Stimulated activated CD4-positive, alpha-beta T cell treated with anti-CD3 and anti-CD28 coated beads, TNF-alpha, amount 100 ng/mL, for 24 hours (primary cell): ENCODE measurements around the gene ADGRA1.

Source experiments
- DNase-seq, 3 experiments: peaks; one replicate each; pipeline ENCODE4 v3.0.0-alpha.2; 2020; ENCODE audit warnings: low read depth in 3 of 3

The ADGRA1 gene

DNA sequence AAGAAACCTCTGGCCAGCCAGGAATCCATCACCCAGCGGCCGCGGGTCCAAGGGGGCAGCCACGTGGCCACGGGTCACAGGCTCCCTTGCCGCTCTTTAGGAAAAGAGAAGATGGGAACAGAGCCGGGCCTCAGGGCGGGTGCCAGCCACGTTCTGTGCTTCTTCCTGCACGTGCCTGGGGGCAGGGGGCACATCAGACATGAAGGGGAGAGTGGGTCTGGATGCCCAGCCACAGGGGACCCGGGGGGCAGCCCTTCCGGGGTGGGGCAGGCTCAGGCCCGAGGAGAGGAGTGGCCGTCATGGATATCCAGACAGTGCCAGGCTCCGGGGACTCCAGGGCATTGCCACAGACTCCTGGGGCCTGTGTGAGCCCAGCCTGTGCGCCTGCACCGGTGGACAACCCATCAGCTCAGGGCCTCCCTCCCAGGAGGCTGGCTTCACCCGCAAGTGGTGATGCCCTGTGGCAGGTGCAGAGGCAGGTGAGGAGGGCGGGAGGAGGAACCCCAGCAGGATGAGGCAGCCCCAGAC, 31.0 kb upstream of the ADGRA1 start:
- no peak for DNase-seq

DNA sequence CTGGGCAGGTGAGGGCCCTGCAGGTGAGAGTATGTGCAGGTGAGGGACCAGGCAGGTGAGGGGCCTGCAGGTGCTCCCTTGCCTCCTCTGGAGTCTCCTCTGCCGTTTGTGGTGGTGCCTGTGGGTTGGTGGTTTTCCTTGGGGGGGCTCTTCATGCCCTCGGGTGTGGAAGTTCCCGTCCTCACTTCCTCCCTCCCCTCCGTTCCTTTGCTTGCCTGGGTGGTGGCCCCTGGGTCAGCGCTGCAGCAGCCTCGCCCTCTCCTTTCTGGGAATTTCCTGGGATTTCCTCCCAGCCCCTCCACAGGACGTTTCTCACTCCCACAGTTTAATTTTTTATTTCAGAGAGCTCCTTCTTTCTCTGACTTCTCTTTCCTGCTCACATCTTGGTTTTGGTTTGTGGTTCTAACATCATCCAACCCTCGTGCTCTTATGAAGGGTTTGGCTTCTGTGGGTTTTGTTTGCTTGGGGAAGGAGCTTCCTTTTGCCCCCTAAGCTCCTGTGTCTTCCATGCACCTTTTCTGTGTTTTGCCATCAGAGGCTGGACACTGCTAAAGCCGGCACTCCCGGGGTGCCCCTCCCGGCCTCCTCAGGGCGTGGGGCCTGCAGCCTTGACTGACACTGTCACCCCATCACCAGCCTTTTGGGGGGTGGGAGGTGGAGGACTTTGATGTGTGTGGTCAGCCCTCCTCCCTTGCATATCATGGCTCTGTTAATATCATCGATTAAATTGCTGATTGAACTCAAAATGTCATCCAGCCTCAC, 29.2 kb upstream of the ADGRA1 start:
- no peak for DNase-seq

DNA sequence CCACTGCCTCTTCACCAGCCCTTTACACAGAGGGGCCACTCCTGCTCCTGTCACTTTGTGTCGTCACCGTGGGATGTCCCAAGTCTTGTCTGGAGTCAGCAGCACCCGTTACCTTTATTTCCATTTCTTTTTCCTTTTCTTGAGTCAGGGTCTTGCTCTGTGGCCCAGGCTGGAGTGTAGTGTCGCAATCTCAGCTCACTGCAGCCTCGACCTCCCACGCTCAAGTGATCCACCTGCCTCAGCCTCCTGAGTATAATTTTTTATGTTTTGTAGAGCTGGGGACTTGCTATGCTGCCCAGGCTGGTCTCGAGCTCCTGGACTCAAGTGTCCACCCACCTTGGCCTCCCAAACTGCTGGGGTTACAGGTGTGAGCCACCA, 28.6 kb upstream of the ADGRA1 start:
- no peak for DNase-seq

DNA sequence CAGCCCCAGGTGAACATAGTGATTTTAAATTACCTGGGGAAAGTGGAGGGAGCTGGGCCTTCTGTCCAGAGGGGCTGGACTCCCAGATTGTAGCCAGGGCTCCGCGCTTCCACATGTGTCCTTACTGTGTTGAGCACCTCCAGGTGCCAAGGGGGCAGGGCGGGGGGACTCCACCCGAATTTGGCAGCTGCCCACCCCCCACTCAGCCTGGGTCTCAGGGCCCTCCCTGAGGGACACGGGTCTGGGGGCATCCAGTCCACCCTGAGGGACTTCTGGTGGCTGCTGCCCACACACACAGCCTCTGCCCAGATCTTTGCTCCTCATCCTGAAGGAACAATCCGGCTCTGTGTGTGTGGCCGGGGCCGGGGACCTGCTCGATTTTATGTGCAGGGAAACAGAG, 28.2 kb upstream of the ADGRA1 start:
- no peak for DNase-seq

DNA sequence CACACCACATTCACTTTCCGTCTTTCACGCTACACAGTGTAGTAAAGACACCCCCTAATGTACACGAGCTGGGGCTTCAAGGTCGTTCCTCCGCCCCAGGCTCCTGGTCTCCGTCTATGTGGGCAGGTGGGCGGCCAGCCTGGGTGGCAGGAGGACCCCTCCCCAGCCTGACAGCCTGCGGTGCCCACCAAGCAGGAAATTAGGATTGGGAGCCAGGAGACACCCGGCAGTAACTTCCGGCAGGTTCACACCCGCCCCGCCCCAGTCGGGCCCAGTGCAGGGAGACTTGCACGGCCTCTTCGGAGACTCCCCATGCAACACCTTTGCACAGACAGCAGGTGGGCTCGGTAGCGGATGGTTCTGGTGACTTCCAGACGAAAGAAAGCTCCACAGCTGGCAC, 27.7 kb upstream of the ADGRA1 start:
- no peak for DNase-seq

DNA sequence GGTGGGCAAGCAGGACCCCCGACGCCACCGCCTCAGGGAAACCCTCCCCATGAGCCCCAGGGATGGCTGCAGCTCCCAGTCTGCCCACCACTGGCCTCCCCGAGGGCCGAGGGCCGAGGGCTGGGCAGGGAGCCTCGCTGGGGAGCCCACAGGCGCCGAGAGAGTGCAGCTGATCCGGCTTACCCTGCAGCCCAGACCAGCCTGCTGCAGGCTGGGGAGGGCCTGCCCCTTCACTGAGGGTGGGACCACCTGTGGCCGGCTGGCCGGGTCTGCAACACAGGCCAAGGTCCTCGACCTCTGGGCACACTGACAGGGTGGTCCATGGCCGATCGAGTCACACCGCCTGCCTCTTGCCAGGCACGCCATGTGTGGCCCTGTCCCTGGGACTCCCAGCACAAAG, 27.3 kb upstream of the ADGRA1 start:
- no peak for DNase-seq

DNA sequence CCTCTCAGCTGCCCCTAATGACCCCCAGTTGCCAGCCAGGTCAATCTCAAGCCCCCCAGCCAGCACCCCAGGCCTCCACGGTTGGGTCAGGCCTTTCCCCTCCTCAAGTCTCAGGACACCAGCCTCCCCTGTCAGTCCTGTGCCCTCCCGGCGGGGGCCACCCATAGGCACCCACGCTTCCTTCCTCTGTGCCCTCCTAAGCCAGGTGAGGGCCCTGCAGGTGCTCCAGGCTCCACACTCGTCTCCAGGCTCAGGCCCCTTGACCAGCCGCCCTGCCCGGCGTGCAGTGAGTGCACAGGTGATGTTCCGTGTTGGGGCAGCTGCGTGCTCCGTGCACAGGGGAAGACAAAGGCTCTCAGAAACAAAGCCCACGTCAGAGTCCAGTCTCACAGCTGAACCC, 26.8 kb upstream of the ADGRA1 start:
- DNase-seq = no peak

DNA sequence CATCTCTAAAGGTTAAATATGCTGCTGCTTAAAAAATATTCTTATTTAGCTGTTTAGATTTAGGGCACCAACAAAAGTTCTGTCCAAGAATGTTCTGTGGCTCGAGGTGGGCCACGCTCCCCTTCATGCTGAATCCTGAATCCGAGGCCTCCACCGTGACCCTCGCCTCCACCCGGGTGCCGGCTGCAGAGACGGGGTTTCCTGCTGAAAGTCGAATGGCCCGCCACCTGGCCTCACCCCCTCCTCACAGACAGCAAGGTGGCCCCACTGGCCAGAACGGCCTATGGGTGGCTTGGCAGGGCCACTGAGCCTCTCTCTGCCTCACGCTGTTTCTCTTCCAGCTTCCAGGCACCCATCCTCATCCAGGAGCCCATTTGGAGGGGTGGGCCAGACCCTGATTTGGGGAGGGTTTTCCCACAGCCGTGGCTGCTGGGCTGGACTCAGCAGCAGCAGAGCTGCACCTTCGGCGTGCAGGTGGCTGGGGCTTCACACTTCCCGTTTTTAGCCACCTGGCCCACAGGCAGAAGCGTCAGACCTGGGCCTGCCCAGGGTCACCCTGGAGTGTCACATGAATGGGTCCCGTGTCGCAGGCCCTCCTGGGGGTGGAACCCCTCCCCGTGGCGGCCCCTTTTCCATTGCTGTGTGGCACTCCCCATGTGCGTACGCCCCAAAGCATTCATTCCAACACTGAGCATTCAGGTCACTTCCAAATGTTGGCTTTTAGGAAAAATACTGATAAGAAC, 26.3 kb upstream of the ADGRA1 start:
- no peak for DNase-seq

DNA sequence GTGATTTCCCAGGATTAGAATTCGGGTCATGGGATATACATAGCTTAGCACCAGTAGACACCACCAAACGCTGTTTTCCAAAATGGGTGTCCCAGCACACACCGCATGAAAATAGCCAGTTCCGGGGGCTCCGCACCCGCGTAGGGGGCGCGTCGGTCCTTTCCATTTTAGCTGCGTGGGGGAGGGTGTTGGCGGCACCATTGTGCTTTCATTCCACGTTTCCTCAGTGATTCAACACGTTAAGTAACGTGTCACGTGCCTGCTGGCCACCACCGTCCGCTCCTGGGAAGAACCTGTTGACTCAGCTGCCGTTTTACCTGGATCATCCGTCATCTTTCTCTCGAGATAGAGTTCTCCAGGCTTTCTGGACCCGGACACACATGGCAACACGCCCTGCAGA, 25.6 kb upstream of the ADGRA1 start:
- no peak for DNase-seq

DNA sequence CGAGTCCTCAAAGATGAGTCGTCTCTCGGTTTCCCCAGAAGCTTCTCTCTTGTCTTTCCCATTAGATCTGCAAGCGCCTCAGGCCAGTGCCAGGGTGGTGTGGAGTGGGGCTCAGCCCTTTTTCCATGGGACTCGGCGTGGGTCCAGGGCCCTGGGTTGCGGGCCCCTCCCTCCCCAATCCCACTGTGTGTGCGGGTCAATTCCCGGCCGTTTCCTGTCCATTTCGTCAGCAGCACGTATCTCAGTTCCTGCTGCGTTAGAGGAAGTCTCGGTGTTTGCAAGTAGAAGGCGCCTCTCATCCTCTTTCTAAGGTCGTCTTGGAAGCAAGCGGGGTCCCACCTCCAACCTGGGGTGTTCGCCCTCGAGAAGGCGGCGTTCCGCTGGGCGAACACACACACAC, 25.1 kb upstream of the ADGRA1 start:
- DNase-seq = no peak

DNA sequence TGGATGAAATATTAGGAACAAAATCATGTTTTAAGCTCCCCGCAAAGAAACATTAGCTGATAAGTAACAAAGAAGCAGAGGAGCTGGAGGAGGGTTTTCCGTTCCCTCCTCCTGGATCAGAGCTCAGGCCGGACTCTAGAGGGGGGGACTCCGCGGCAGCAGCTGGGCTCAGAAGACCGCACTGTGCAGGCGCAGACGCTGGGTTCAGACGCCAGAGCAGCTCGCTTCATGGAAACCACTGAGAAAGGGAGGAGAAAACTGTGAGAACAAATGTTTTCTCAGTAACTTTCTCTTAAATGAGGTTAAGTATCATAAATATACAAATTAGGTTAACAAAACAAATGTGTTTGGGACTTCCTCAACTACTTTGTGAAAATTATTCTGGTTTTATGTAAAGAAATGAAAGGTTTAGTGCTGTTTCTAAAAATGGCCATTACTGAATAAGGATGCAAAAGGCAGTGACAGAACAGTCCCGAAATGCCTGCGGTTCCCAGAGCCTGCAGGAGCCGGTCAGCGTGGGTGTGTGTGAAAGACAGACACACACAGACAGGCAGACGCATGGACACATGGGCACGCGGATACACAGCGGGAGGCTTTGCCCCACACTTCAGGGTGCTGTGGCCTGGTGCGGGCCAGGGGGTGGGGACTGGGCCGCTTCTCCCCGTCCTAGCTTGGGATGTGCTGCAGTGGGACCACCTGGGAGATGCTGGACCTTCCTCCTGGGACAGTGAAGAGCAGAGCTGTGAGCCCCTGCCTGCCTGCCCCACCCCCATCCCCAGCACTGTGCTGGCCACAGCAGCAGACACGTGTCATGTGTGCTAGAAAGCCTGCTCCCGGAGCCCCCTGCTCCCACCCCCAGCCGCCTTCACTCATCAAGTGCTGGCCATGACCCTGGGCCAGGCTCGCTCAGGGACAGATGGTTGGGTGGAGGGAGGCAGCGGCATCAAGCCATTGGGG, 20.3 kb upstream of the ADGRA1 start:
- DNase-seq = no peak

DNA sequence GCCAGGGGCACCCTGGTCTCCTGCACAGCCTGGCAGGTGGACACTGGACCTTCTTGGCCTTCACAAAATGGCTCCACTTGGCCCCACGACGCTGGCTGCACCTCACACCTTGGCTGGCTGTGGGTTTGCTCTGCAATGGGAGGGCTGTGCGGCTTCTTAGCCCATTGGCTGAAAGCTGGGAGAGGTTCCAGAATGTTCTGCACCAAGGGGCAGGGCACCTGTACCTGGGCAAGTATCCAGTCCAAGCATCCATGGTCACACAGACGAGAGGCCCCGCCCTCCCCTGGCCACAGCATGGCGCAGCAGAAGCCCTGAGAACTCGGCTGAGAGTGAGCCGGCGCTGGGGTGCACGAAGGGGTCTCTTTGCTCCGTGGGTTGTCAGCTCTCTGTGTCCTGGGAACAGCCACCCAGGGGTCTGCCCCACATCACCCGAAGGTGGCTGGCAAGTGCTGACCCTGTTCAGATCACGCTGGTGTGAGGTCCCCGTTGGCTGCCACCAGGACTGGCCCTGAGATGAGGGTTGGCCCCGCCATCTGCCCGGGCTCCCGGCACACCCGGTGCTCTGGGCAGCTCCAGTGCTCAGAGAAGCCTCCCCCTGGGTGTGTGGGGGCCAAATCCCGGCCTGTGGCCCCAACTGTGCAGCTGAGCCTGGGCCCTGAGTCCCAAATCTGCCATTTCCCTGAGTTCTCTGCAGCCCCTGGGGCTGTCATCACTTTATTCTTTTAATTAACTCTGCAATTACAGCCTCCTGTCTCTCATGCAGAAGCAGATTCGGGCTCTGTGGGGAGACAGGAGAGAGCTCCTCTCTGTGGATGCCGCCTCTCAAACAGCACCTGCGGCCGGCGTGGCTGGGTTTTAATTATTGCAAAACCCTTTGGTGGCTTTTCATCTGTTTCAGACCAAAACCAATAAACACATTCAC, 19.4 kb upstream of the ADGRA1 start:
- no peak for DNase-seq

DNA sequence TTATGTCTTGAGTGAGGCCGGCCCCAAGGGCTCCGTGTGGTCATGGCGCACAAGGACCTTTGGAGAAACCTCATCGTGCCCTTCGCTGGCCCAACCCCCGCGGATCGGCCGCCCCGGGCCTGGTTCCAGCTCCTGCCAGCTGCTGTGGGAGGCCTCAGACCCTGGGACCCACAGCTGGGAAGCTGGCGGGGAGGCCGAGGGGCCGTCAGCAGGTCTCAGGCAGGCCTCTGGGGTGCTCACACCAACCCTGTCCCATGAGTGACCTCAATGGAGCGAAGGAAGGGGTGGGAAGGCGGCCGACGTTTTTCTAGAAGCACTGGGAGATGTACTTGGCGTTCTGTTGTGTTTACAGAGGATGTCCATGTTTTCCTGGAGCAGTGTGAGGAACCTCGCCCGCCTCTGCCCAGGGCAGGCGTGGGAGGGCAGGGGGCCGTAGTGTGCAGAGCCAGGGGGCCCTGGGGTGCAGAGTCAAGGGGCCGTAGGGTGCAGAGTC, 18.6 kb upstream of the ADGRA1 start:
- no peak for DNase-seq

DNA sequence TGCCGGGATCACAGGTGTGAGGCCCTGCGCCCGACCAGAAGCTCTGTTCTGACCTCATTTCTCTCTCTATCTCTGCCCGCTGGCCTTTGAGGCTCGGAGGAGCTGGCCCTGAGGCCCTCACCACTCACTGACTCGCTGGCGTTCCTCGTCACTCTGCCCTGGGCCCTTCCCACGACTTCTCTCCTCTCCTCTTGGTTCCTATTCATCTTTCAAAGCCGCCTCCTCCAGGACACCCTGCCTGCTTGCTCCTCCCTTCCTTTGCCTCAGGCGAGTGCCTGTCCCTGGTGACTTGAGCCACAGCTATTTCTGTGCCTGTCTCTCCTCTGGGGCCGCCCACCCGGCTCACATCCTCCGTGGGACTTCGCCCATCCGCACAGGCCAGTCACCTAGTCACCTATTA, 17.3 kb upstream of the ADGRA1 start:
- no peak for DNase-seq

DNA sequence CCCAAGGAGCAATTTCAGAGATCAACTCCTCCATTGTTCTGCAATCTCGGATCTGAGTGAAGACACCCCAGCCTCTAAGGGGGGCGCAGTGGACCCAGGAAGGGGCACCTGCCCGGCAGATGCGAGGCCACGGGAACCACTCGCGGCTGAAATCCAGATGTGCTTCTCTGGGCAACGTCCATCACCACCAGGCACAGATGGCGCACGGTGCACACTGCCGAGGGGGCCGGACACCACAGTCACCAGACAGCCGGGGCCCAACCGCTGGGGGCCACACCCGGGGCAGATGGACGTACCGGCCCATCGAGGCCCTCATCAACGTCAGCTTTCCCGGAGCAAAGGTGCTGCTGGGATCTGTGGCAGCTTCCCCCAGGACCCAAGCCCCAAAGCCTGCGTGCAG, 16.9 kb upstream of the ADGRA1 start:
- no peak for DNase-seq

DNA sequence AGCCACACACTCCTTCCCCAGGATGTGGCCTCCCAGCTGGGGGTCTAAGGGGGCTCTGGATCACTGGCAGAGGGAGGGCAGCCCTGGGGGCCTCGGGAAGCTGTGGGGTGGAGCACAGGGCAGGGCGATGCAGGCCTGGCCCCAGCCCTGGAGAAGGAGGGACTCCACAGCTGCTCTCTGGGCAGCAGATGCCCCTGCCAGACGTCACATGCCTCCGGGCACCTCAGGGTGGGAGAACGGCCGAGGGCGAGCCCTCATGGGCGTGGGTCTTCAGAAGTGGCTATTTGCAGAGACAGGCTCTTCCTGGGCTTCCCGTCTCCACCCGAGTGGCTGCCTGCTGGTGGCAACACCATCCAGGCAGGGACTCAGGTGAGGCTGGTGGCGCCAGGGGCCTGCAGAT, 16.0 kb upstream of the ADGRA1 start:
- DNase-seq = no peak

DNA sequence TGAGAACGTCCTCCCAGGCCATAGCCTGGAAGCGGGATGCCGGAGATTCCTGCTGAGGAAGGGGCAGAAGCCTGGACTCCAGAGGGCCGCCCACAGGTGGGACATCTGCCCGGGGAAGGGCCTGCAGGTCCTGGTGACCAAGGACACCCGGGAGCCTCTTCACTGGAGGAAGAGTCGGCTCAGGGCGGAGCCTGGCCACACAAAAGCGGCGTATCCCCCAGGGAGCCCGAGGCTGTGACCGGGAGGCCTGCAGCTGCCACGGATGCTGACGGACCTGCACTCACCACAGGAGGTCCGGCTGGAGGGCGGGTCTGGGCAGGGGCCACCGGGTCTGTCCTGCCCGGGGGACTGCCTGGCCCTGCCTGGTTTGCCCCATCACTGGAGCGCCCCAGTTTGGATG, 15.5 kb upstream of the ADGRA1 start:
- no peak for DNase-seq

DNA sequence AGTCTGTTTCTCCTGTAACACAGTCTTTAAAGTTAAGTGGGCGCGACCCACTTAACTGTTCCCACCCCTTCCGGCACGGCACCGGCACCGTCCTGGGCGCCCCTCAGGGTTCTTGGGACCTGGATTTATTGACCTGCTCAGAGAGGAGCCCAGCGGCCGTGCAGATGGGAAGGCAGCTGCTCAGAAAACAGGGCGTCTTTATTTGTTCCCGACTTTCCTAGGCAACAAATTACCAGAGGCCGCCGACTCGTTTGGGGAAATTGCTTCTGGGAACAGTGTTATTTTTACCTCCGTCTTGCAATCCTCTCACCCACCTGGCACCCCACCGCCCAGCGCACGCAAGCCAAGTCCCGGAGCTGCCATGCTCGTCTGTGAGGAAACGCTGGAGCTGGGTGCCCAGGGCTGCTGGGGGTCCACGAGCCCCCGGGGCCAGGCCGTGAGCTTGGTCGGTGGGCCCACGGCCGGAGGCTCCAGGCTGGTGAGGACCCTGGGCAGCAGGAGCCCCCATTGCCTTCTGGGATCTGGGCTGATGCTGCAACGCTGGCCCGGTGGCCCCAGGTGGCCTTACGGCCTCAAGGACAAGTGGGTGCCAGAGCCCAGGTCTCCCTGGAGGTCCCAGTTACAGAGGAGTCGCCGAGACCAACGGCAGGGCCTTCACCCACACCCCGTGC, 14.9 kb upstream of the ADGRA1 start:
- DNase-seq = no peak

DNA sequence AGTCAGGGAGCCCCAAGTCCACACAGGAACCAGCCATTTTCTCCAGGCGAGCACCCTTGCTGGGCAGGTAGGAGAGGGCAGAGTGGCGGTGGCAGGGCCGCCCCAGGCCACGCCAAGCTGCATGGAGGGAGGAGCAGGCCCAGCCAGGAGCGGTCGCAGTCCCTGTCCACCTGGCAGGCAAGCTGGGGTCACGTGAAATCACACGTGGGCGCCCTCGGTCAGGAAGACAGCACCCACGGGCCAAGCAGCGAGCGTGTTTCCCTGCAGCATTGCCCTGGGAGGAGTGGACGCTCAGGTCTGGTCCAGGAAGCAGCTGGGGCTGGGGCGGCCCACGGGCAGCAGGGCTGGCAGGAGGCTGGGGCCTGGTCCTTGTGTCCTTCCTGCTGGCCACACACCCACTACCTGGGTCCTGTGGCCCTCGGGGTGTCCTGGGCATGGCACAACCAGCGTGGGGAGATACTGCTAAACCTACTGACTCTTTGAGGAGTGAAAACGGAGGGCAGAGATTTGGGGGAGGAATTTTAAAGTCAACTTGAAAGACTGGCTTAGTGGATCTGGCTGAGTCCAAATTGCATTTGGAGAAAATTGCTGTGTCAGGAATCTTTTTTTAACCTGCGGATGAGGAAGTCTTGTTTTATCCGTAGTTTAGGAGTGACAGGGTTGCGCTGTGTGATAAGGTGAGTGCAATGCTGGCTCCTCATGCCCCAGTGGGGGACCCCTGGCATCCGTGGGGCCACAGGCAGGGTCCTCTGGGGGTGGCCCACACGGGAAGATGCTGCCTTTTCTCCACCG, 12.2 kb upstream of the ADGRA1 start:
- no peak for DNase-seq
